HepG2 (cell line): ENCODE results near the gene FALEC. TPM values are rescaled to one million over a fixed set of nuclear protein-coding genes. Genes with fewer than 3 reads are reported as not detected.

Source experiments
- ARID5B ChIP-seq: IDR thresholded peaks from 2 replicates; pipeline ENCODE4 v1.4.0; 2020; ENCODE audit warnings: mild to moderate bottlenecking, missing genetic modification reagents
- BRF2 ChIP-seq: sonication (generic); formaldehyde crosslinking; IDR thresholded peaks from 2 replicates; pipeline ENCODE4 v1.8.1; 2022; ENCODE audit warnings: mild to moderate bottlenecking, missing genetic modification reagents
- EZH2 ChIP-seq: conservative IDR thresholded peaks from 2 replicates; pipeline ENCODE4 v1.6.1; 2012; ENCODE audit warnings: mild to moderate bottlenecking, low read depth, low read length, moderate library complexity
- FOXA3 ChIP-seq: IDR thresholded peaks from 2 replicates; pipeline ENCODE4 v1.6.1; 2016; ENCODE audit warnings: missing genetic modification reagents, missing compliant biosample characterization
- FUBP1 ChIP-seq: sonication (generic); formaldehyde crosslinking; IDR thresholded peaks from 2 replicates; pipeline ENCODE4 v1.5.1; 2020; ENCODE audit warnings: missing genetic modification reagents, mild to moderate bottlenecking, borderline replicate concordance
- HNF1B ChIP-seq: sonication (generic); formaldehyde crosslinking; IDR thresholded peaks from 2 replicates; pipeline ENCODE4 v1.5.1; 2020; ENCODE audit warnings: mild to moderate bottlenecking, moderate library complexity, missing genetic modification reagents
- KAT7 ChIP-seq: IDR thresholded peaks from 2 replicates; pipeline ENCODE4 v1.6.1; 2018; ENCODE audit warnings: borderline replicate concordance, missing compliant biosample characterization
- MXD4 ChIP-seq: IDR thresholded peaks from 2 replicates; pipeline ENCODE4 v1.6.1; 2016; ENCODE audit warnings: mild to moderate bottlenecking, missing biosample characterization, missing genetic modification reagents
- SOX13 ChIP-seq, 3 experiments: fragments of 450-650 bp in 1 of 3; sonication (generic) in 1 of 3; formaldehyde crosslinking in 1 of 3; IDR thresholded peaks in 2 of 3; conservative IDR thresholded peaks in 1 of 3; 2 replicates each; pipeline versions ENCODE4 v1.5.0 to v1.6.1; 2016 to 2020; ENCODE audit warnings: antibody characterized with exemption in 1 of 3, mild to moderate bottlenecking in 1 of 3, missing compliant biosample characterization in 1 of 3, missing genetic modification reagents in 1 of 3, moderate library complexity in 1 of 3
- SP140L ChIP-seq: sonication (generic); formaldehyde crosslinking; IDR thresholded peaks from 2 replicates; pipeline ENCODE4 v1.4.0; 2020; ENCODE audit warnings: missing genetic modification reagents, borderline replicate concordance
- TOPORS ChIP-seq: sonication (generic); formaldehyde crosslinking; IDR thresholded peaks from 2 replicates; pipeline ENCODE4 v1.8.0; 2023; ENCODE audit warnings: mild to moderate bottlenecking, missing genetic modification reagents
- ZNF101 ChIP-seq: sonication (generic); formaldehyde crosslinking; IDR thresholded peaks from 2 replicates; pipeline ENCODE4 v1.4.0; 2020; ENCODE audit warnings: mild to moderate bottlenecking, low read depth, missing genetic modification reagents, borderline replicate concordance
- ZNF276 ChIP-seq: sonication (generic); formaldehyde crosslinking; IDR thresholded peaks from 2 replicates; pipeline ENCODE4 v1.4.0; 2020; ENCODE audit warnings: mild to moderate bottlenecking, low read depth, missing genetic modification reagents
- ZNF44 ChIP-seq: sonication (generic); formaldehyde crosslinking; IDR thresholded peaks from 2 replicates; pipeline ENCODE4 v1.5.1; 2020; ENCODE audit warnings: mild to moderate bottlenecking, missing genetic modification reagents
- ZNF572 ChIP-seq: sonication (generic); formaldehyde crosslinking; IDR thresholded peaks from 2 replicates; pipeline ENCODE4 v1.5.1; 2020; ENCODE audit warnings: mild to moderate bottlenecking, missing genetic modification reagents
- ZNF597 ChIP-seq: sonication (generic); formaldehyde crosslinking; IDR thresholded peaks from 2 replicates; pipeline ENCODE4 v1.5.0; 2020; ENCODE audit warnings: missing genetic modification reagents
- ZNF607 ChIP-seq: sonication (generic); formaldehyde crosslinking; IDR thresholded peaks from 2 replicates; pipeline ENCODE4 v1.5.1; 2020; ENCODE audit warnings: missing genetic modification reagents, mild to moderate bottlenecking, borderline replicate concordance
- ZNF678 ChIP-seq: sonication (generic); formaldehyde crosslinking; IDR thresholded peaks from 2 replicates; pipeline ENCODE4 v1.4.0; 2020; ENCODE audit warnings: mild to moderate bottlenecking, missing genetic modification reagents
- polyA plus RNA-seq, 8 experiments: library from polyadenylated mRNA; depleted of rRNA in 3 of 8; stranded (reverse) in 7 of 8; unstranded in 1 of 8; fragments of >200 nt; fragmentation: Illumina TruSeq in 4 of 8; extraction: Trizol in 4 of 8; gene quantifications; 2 replicates each; pipeline versions ENCODE4 v1.2.1 to v1.2.3, GENCODE V29; 2011 to 2016; ENCODE audit warnings: low read depth in 4 of 8, missing spikeins in 1 of 8, mixed read lengths in 1 of 8; ENCODE audit not compliant: insufficient read depth in 1 of 8
- total RNA-seq, 5 experiments: library from RNA; depleted of rRNA; stranded (reverse); fragments of >200 nt; fragmentation: Illumina TruSeq; extraction: Trizol; gene quantifications; 2 replicates each; pipeline ENCODE4 v1.2.3, GENCODE V29; 2016; ENCODE audit warnings: low read depth in 1 of 5

FALEC gene
- total and polyA plus RNA-seq, 2 of the 13 experiments (the other 11 are each of a cell fraction or from before 2014, with no cell fraction given), result 0.33 to 0.71 TPM

- no peak for TF ChIP-seq FUBP1 (CRISPR knock-in tag)
- no peak for TF ChIP-seq ZNF607 (CRISPR knock-in tag)
- no peak for TF ChIP-seq BRF2
- no peak for TF ChIP-seq ZNF276 (CRISPR knock-in tag)
- TF ChIP-seq ZNF678 (CRISPR knock-in tag), result no peak
- TF ChIP-seq ZNF44 (CRISPR knock-in tag), result no peak
- TF ChIP-seq SOX13 (IDR thresholded peaks at IDR 0.05), result no peak
- peak in 1 of 2 experiments; percentile 45; a peak in 1 of 4 replicates for TF ChIP-seq SOX13 (CRISPR knock-in tag; conservative IDR thresholded peaks at IDR 0.05 in 1 of 2, IDR thresholded peaks at IDR 0.05 in 1 of 2)
- TF ChIP-seq ZNF101 (CRISPR knock-in tag), result no peak
- TF ChIP-seq SP140L (CRISPR knock-in tag), result no peak
- no peak for TF ChIP-seq ZNF572
- no peak for TF ChIP-seq MXD4 (CRISPR knock-in tag)
- TF ChIP-seq ARID5B (CRISPR knock-in tag), result no peak
- TF ChIP-seq HNF1B (CRISPR knock-in tag), result 0 out of 2 replicates have a peak, but pooled peaks have one; percentile 18
- 0 out of 2 replicates have a peak, but pooled peaks have one; percentile 7 for TF ChIP-seq KAT7
- no peak for TF ChIP-seq ZNF597 (CRISPR knock-in tag)
- TF ChIP-seq FOXA3 (CRISPR knock-in tag), result peak; percentile 69
- TF ChIP-seq EZH2, result no peak
- TF ChIP-seq TOPORS (CRISPR knock-in tag), result no peak
Measured at GRCh38 chr1:150516616-150517015, 1.1 kb downstream of the FALEC start (continued).
